Measurements from ENCODE around the gene GLT6D1.

The GLT6D1 gene

DNA sequence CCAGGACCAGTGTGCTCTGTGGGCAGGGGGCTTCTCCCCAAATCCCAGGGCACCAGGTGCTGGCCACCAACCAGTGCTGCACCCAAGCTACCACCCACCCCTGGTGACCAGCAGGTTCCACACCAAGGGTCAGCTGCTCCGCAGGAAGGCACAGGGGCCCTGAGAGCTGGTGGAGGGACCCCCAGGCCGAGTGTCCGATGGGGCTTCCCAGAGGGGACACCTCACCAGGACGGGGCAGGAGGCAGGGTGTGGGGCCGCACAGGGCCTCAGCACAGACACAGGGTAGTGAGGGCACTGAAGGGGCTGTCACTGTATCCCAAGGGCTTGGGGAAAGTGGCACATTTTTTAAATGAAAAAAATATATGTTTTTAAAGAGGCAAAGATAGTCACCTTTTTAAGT is 41.8 kb upstream of the GLT6D1 start:
- Histone ChIP-seq H3K4me3 (ENCODE audit: severe bottlenecking) (no peak overlapping the region), H3K27me3 (ENCODE audit: insufficient read depth, poor library complexity, severe bottlenecking) (no peaks in the 10 kb centered on the region), H3K4me1 (ENCODE audit: insufficient read depth, poor library complexity, severe bottlenecking) (no peaks in the 10 kb centered on the region), H3K36me3 (ENCODE audit: low read depth) (no peaks in the 10 kb centered on the region), H3K27ac (ENCODE audit: poor library complexity, severe bottlenecking) (no peak overlapping the region), H3K9me3 (ENCODE audit: severe bottlenecking) (no peaks in the 10 kb centered on the region)
- no peak for ATAC-seq (ENCODE audit: low read depth)
- TF ChIP-seq, protein P1, sequence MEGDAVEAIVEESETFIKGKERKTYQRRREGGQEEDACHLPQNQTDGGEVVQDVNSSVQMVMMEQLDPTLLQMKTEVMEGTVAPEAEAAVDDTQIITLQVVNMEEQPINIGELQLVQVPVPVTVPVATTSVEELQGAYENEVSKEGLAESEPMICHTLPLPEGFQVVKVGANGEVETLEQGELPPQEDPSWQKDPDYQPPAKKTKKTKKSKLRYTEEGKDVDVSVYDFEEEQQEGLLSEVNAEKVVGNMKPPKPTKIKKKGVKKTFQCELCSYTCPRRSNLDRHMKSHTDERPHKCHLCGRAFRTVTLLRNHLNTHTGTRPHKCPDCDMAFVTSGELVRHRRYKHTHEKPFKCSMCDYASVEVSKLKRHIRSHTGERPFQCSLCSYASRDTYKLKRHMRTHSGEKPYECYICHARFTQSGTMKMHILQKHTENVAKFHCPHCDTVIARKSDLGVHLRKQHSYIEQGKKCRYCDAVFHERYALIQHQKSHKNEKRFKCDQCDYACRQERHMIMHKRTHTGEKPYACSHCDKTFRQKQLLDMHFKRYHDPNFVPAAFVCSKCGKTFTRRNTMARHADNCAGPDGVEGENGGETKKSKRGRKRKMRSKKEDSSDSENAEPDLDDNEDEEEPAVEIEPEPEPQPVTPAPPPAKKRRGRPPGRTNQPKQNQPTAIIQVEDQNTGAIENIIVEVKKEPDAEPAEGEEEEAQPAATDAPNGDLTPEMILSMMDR (IDR thresholded peaks at IDR 0.05; ENCODE audit: poor library complexity, severe bottlenecking), result no peak
- DNase-seq (ENCODE audit: low spot score), result no peak

DNA sequence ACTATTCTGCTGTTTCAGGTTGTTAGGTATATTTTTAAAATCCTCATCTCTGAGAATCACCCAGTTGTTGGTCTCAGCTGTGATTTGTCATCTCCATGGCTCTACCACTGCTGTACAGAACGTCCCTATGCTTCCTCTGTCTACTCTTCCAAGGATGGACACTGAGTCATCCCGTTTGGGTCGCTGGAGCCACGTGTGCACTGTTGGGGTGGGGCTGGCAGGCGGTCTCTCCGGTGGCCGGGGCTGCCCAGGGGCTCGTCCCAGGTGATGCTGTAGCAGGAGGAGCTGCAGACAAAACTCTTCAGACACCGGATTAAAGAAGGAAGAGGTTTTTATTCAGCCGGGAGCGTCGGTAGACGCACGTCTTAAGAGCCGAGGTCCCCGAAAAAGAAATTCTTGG is 40.7 kb upstream of the GLT6D1 start:
- TF ChIP-seq, protein P1 (IDR thresholded peaks at IDR 0.05; ENCODE audit: poor library complexity, severe bottlenecking), result no peak
- no peaks in the 10 kb centered on the region for H3K9me3 ChIP-seq (ENCODE audit: severe bottlenecking)
- DNase-seq (ENCODE audit: low spot score) (no peak), ATAC-seq (ENCODE audit: low read depth) (no peak)
- no peaks in the 10 kb centered on the region for H3K4me1 ChIP-seq (ENCODE audit: insufficient read depth, poor library complexity, severe bottlenecking)
- H3K36me3 ChIP-seq (ENCODE audit: low read depth), result no peaks in the 10 kb centered on the region
- no peaks in the 10 kb centered on the region for H3K27me3 ChIP-seq (ENCODE audit: insufficient read depth, poor library complexity, severe bottlenecking)
- no peak overlapping the region for H3K4me3 ChIP-seq (ENCODE audit: severe bottlenecking)
- no peak overlapping the region for H3K27ac ChIP-seq (ENCODE audit: poor library complexity, severe bottlenecking)

DNA sequence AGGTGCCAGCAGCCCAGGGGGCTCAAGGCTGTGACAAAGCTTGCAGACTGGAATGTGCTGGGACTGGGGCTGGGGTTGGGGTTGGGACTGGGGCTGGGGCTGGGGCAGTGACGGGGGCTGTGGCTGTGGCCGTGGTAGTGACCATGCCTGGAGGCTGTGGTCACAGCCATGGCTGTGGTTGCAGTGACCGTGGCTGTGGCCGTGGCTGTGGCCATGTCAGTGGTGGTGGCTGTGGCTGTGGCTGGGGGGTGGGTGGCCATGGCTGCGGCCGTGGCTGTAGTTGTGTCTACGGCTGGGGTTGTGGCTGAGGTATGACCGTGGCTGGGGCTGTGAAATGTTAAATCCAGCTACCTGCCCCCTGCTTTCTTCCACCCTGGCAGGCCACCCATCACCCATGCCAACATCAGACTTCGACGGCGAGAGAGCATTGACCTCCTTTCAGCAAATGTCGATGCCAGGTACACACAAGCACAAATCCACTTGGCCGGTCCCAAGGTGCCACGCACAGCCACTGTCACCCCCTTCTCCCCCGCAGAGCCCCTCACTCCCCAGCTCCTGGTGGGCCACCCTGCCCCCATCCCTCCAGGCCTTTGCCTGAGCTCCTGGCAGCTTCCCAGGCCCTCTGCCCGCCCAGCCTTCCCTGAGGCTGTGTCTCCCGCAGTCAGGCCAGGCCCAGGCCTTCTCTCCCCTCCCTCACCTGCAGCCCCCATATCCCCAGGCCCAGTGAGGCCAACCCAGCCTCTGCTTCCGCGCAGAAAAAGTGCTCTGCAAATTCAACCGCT is 39.1 kb upstream of the GLT6D1 start:
- H3K27ac ChIP-seq (ENCODE audit: poor library complexity, severe bottlenecking), result no peak overlapping the region
- TF ChIP-seq, protein P1 (IDR thresholded peaks at IDR 0.05; ENCODE audit: poor library complexity, severe bottlenecking), result no peak
- no peak for ATAC-seq (ENCODE audit: low read depth)
- DNase-seq (ENCODE audit: low spot score), result no peak
- H3K4me3 ChIP-seq (ENCODE audit: severe bottlenecking), result no peak overlapping the region
- no peaks in the 10 kb centered on the region for H3K9me3 ChIP-seq (ENCODE audit: severe bottlenecking)
- H3K4me1 ChIP-seq (ENCODE audit: insufficient read depth, poor library complexity, severe bottlenecking), result no peaks in the 10 kb centered on the region
- no peaks in the 10 kb centered on the region for H3K27me3 ChIP-seq (ENCODE audit: insufficient read depth, poor library complexity, severe bottlenecking)
- H3K36me3 ChIP-seq (ENCODE audit: low read depth), result no peaks in the 10 kb centered on the region

DNA sequence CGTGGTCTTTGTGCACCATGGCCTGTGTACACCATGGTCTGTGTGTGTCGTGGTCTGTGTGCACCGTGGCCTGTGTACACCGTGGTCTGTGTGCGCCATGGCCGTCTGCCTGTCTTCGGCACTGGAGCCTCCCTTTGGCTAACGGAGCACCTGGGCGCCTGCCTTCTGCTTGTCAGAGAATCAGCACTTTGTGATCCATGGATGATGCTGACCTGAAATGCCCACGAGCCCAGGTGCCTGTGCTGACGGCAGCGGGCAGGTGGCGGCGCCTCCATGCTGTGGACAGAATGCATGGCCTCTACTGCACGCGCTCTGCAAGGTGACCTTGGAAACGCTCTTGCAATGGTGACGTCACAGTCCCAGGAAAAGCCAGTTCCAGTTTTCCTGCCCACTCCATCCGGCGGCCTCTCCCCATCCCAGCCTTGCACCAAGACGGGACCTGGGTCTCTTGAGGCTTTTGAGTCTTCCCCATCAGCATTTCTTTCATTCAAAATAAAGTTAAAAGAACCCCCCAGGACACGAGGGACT is 38.4 kb upstream of the GLT6D1 start:
- DNase-seq (ENCODE audit: low spot score), result no peak
- no peaks in the 10 kb centered on the region for H3K36me3 ChIP-seq (ENCODE audit: low read depth)
- H3K27me3 ChIP-seq (ENCODE audit: insufficient read depth, poor library complexity, severe bottlenecking), result no peaks in the 10 kb centered on the region
- no peak overlapping the region for H3K4me3 ChIP-seq (ENCODE audit: severe bottlenecking)
- no peaks in the 10 kb centered on the region for H3K9me3 ChIP-seq (ENCODE audit: severe bottlenecking)
- TF ChIP-seq, protein P1 (IDR thresholded peaks at IDR 0.05; ENCODE audit: poor library complexity, severe bottlenecking), result no peak
- H3K27ac ChIP-seq (ENCODE audit: poor library complexity, severe bottlenecking), result no peak overlapping the region
- no peaks in the 10 kb centered on the region for H3K4me1 ChIP-seq (ENCODE audit: insufficient read depth, poor library complexity, severe bottlenecking)
- ATAC-seq (ENCODE audit: low read depth), result no peak

DNA sequence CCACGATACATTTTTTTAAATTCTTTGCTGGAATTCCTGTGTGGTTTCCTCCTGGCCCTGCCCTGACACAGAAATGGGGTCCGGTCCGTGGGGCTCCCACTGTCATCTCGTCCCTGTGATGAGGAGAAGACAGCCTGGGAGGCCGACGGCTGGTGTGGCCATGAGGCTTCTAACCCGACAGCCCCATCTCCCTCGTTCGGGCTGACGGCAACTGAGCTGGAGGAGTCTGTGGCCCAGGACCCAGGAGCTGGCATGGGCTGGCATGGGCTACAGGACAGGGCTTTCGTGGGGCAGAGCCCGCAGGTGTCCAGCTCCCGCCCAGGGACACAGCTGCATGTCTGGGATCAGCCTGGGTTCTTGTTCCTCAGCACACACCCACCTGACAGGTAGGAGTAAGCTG is 37.6 kb upstream of the GLT6D1 start:
- H3K27ac ChIP-seq (ENCODE audit: poor library complexity, severe bottlenecking), result no peak overlapping the region
- no peak for DNase-seq (ENCODE audit: low spot score)
- TF ChIP-seq, protein P1 (IDR thresholded peaks at IDR 0.05; ENCODE audit: poor library complexity, severe bottlenecking), result no peak
- no peaks in the 10 kb centered on the region for H3K27me3 ChIP-seq (ENCODE audit: insufficient read depth, poor library complexity, severe bottlenecking)
- no peaks in the 10 kb centered on the region for H3K9me3 ChIP-seq (ENCODE audit: severe bottlenecking)
- H3K4me1 ChIP-seq (ENCODE audit: insufficient read depth, poor library complexity, severe bottlenecking), result no peaks in the 10 kb centered on the region
- H3K36me3 ChIP-seq (ENCODE audit: low read depth), result no peaks in the 10 kb centered on the region
- ATAC-seq (ENCODE audit: low read depth), result no peak
- no peak overlapping the region for H3K4me3 ChIP-seq (ENCODE audit: severe bottlenecking)
